MM.1S (cell line): Measurements from ENCODE around the gene NAMPT.
"Not testable (repeated sequence)": the region's sequence is repeated elsewhere in the genome, so short reads cannot be mapped to it uniquely, and the experiment has no call there.

Source experiments
- DNase-seq: peaks from one replicate; pipeline ENCODE4 v3.0.0-alpha.2; 2015
- H2AFZ ChIP-seq: fragments of 300-600 bp; sonication (generic); 2 replicates; pipeline ENCODE4 v1.6.0; 2016; ENCODE audit warnings: antibody characterized with exemption, low read length
- H3F3A ChIP-seq: fragments of 300-600 bp; sonication (generic); 2 replicates; pipeline ENCODE4 v1.6.1; 2016; ENCODE audit warnings: mild to moderate bottlenecking, antibody characterized with exemption, low read length, moderate library complexity, mixed read lengths; ENCODE audit not compliant: insufficient read depth
- H3K27ac ChIP-seq: fragments of 300-600 bp; sonication (generic); 2 replicates; pipeline ENCODE4 v1.5.1; 2016; ENCODE audit warnings: mild to moderate bottlenecking, low read length
- H3K27me3 ChIP-seq: fragments of 300-600 bp; sonication (generic); replicated peaks from 2 replicates; pipeline ENCODE4 v1.6.0; 2016; ENCODE audit warnings: low read length; ENCODE audit not compliant: insufficient read depth
- H3K36me3 ChIP-seq: fragments of 300-600 bp; sonication (generic); replicated peaks from 2 replicates; pipeline ENCODE4 v1.6.1; 2016; ENCODE audit warnings: mild to moderate bottlenecking, low read length, mixed read lengths; ENCODE audit not compliant: insufficient read depth
- H3K4me1 ChIP-seq: fragments of 300-600 bp; sonication (generic); 2 replicates; pipeline ENCODE4 v1.6.1; 2016; ENCODE audit warnings: low read length, mixed read lengths
- H3K4me2 ChIP-seq: fragments of 300-600 bp; sonication (generic); 2 replicates; pipeline ENCODE4 v1.6.0; 2016; ENCODE audit warnings: low read depth, low read length
- H3K4me3 ChIP-seq: fragments of 300-600 bp; sonication (generic); 2 replicates; pipeline ENCODE4 v1.5.1; 2016; ENCODE audit warnings: low read length, mixed read lengths
- H3K79me2 ChIP-seq: fragments of 300-600 bp; sonication (generic); 2 replicates; pipeline ENCODE4 v1.6.1; 2016; ENCODE audit warnings: mixed run types, low read length, mixed read lengths
- H3K9ac ChIP-seq: fragments of 300-600 bp; sonication (generic); 2 replicates; pipeline ENCODE4 v1.6.1; 2016; ENCODE audit warnings: low read length, mixed read lengths
- H3K9me2 ChIP-seq: fragments of 300-600 bp; sonication (generic); replicated peaks from 2 replicates; pipeline ENCODE4 v1.6.1; 2016; ENCODE audit warnings: mild to moderate bottlenecking, low read length, mixed read lengths; ENCODE audit not compliant: insufficient read depth
- H3K9me3 ChIP-seq: fragments of 300-600 bp; sonication (generic); replicated peaks from 2 replicates; pipeline ENCODE4 v1.6.1; 2016; ENCODE audit warnings: mild to moderate bottlenecking, low read length, mixed read lengths; ENCODE audit not compliant: insufficient read depth
- H4K20me1 ChIP-seq: fragments of 300-600 bp; sonication (generic); 2 replicates; pipeline ENCODE4 v1.6.1; 2016; ENCODE audit warnings: mild to moderate bottlenecking, low read length, moderate library complexity, mixed read lengths; ENCODE audit not compliant: insufficient read depth
- CTCF ChIP-seq: fragments of 300-600 bp; sonication (generic); IDR thresholded peaks from 2 replicates; pipeline ENCODE4 v1.5.1; 2016; ENCODE audit warnings: antibody characterized with exemption, low read length, mixed read lengths
- EZH2 ChIP-seq: fragments of 300-600 bp; sonication (generic); optimal IDR thresholded peaks from 2 replicates; pipeline ENCODE3; 2017; ENCODE audit warnings: low read depth, mild to moderate bottlenecking, antibody characterized with exemption, low read length, mixed read lengths
- EZH2phosphoT487 ChIP-seq: fragments of 300-600 bp; sonication (generic); IDR thresholded peaks from 2 replicates; pipeline ENCODE4 v1.6.1; 2018; ENCODE audit warnings: antibody characterized with exemption, low read length

Gene NAMPT

GRCh38 chr7:106216923-106217542 is 67.8 kb downstream of the NAMPT start:
- H4K20me1 ChIP-seq: no peaks in the 10 kb centered on the region
- H3K4me2 ChIP-seq: no peak overlapping the region
- DNase-seq: no peak
- H3K9me3 ChIP-seq: no peaks in the 10 kb centered on the region
- no peak overlapping the region for H3K27ac ChIP-seq
- H3K36me3 ChIP-seq: no peaks in the 10 kb centered on the region
- H3F3A ChIP-seq: no peaks in the 10 kb centered on the region
- H3K9ac ChIP-seq: no peak overlapping the region
- H3K9me2 ChIP-seq: no peaks in the 10 kb centered on the region
- no peaks in the 10 kb centered on the region for H3K79me2 ChIP-seq
- H3K27me3 ChIP-seq: no peaks in the 10 kb centered on the region
- H2AFZ ChIP-seq: no peak overlapping the region
- TF ChIP-seq EZH2phosphoT487 (no peak), CTCF (no peak), EZH2 (no peak)
- H3K4me3 ChIP-seq: no peak overlapping the region
- no peaks in the 10 kb centered on the region for H3K4me1 ChIP-seq

GRCh38 chr7:106216517-106216922 is 68.3 kb downstream of the NAMPT start:
- H3K27ac ChIP-seq: no peak overlapping the region
- TF ChIP-seq EZH2phosphoT487 (no peak), EZH2 (no peak), CTCF (no peak)

GRCh38 chr7:106215868-106216516 is 68.8 kb downstream of the NAMPT start:
- no peak overlapping the region for H2AFZ ChIP-seq
- H4K20me1 ChIP-seq: no peaks in the 10 kb centered on the region
- no peaks in the 10 kb centered on the region for H3K27me3 ChIP-seq
- H3F3A ChIP-seq: no peaks in the 10 kb centered on the region
- H3K9ac ChIP-seq: no peak overlapping the region
- H3K9me3 ChIP-seq: no peaks in the 10 kb centered on the region
- H3K4me2 ChIP-seq: no peak overlapping the region
- TF ChIP-seq EZH2phosphoT487 (no peak), CTCF (no peak)
- no peak for DNase-seq
- no peaks in the 10 kb centered on the region for H3K9me2 ChIP-seq
- no peak overlapping the region for H3K4me3 ChIP-seq
- H3K4me1 ChIP-seq: no peaks in the 10 kb centered on the region
- H3K36me3 ChIP-seq: no peaks in the 10 kb centered on the region
- H3K27ac ChIP-seq: no peak overlapping the region
- H3K79me2 ChIP-seq: no peaks in the 10 kb centered on the region

More at GRCh38 chr7:106216517-106216922, 68.3 kb downstream of the NAMPT start:
- Histone ChIP-seq H3F3A (no peaks in the 10 kb centered on the region), H3K4me3 (no peak overlapping the region), H3K27me3 (no peaks in the 10 kb centered on the region), H3K4me1 (no peaks in the 10 kb centered on the region), H2AFZ (no peak overlapping the region), H3K9ac (no peak overlapping the region), H3K9me3 (no peaks in the 10 kb centered on the region), H3K9me2 (no peaks in the 10 kb centered on the region), H3K36me3 (no peaks in the 10 kb centered on the region), H3K4me2 (no peak overlapping the region), H4K20me1 (no peaks in the 10 kb centered on the region), H3K79me2 (no peaks in the 10 kb centered on the region)
- DNase-seq: no peak

- H4K20me1 ChIP-seq, H3K4me1 ChIP-seq, H3K9me2 ChIP-seq, H3K27ac ChIP-seq, H3K9me3 ChIP-seq, H3K36me3 ChIP-seq, H3K79me2 ChIP-seq, H3K4me2 ChIP-seq, H3K4me3 ChIP-seq, H3F3A ChIP-seq, H3K9ac ChIP-seq, H2AFZ ChIP-seq, DNase-seq, H3K27me3 ChIP-seq: not testable (repeated sequence)
Observed at GRCh38 chr7:106208944-106209343, 75.8 kb downstream of the NAMPT start.
